H4 (cell line): ENCODE measurements around the gene LCN15. TPM values are rescaled to one million over a fixed set of nuclear protein-coding genes. Genes with fewer than 3 reads are reported as not detected.
"Not testable (repeated sequence)": the region's sequence is repeated elsewhere in the genome, so short reads cannot be mapped to it uniquely, and the experiment has no call there.

ENCODE experiments used
- DNase-seq: peaks from one replicate; pipeline ENCODE4 v3.0.0-alpha.2; 2015; ENCODE audit warnings: low spot score
- total RNA-seq: library from RNA; depleted of rRNA; stranded (reverse); fragments of >200 nt; shearing (Covaris generic); gene quantifications from 2 replicates; pipeline ENCODE4 v1.2.3, GENCODE V29; 2014

LCN15 gene
- total RNA-seq, 1 experiment from 2014 or later: not detected

GRCh38 chr9:136794281-136794999, 30.1 kb upstream of the LCN15 start:
- DNase-seq: no peak

GRCh38 chr9:136793086-136793946, 29.0 kb upstream of the LCN15 start:
- no peak for DNase-seq

GRCh38 chr9:136792321-136793085, 28.2 kb upstream of the LCN15 start:
- no peak for DNase-seq

GRCh38 chr9:136791516-136792276, 27.4 kb upstream of the LCN15 start:
- no peak for DNase-seq

GRCh38 chr9:136790640-136791515, 26.6 kb upstream of the LCN15 start, which contains the start of gene TMEM141:
Gene TMEM141, plus strand, starts transcription at chr9:136791344. Its CDS starts 27 bp downstream, at chr9:136791371.
- peak; percentile 98 for DNase-seq

- DNase-seq: no peak
These were observed 25.2 kb upstream of the LCN15 start for GRCh38 chr9:136789523-136789937.

- not testable (repeated sequence) for DNase-seq
These were observed 24.6 kb upstream of the LCN15 start for GRCh38 chr9:136788644-136789522.

GRCh38 chr9:136787690-136788400, 23.5 kb upstream of the LCN15 start:
- DNase-seq: peak; percentile 54

- not testable (repeated sequence) for DNase-seq
These were observed 22.7 kb upstream of the LCN15 start for GRCh38 chr9:136786983-136787382.

GRCh38 chr9:136786451-136786850, 22.1 kb upstream of the LCN15 start:
- no peak for DNase-seq

GRCh38 chr9:136785565-136786355, 21.4 kb upstream of the LCN15 start:
- not testable (repeated sequence) for DNase-seq

- no peak for DNase-seq
These were observed 20.7 kb upstream of the LCN15 start for GRCh38 chr9:136784997-136785361.

GRCh38 chr9:136784249-136784996, 20.1 kb upstream of the LCN15 start:
- DNase-seq: no peak

GRCh38 chr9:136782452-136782851, 18.1 kb upstream of the LCN15 start:
- DNase-seq: no peak

GRCh38 chr9:136779808-136780207, 15.5 kb upstream of the LCN15 start:
- no peak for DNase-seq

GRCh38 chr9:136777359-136777758, 13.0 kb upstream of the LCN15 start:
- no peak for DNase-seq

- no peak for DNase-seq
These were observed 12.6 kb upstream of the LCN15 start for GRCh38 chr9:136776947-136777346.
